ENCODE data around the gene CCDC187. TPM values are rescaled to one million over a fixed set of nuclear protein-coding genes. Genes with fewer than 3 reads are reported as not detected.

CCDC187 gene
- polyA plus RNA-seq, 3 donors, result not detected

GRCh38 chr9:136289651-136290507 is 14.0 kb downstream of the CCDC187 start:
- Mint-ChIP-seq H3K36me3 (no peaks in the 10 kb centered on the region), H3K9me3 (peaks cover 0 to 1% (median 0%) of the 10 kb centered on the region in 7 donors), H3K4me3 (no peak overlapping the region), H3K27ac (no peak overlapping the region), H3K4me1 (no peaks in the 10 kb centered on the region), H3K27me3 (ENCODE audit: low read depth in 3 of 3) (peaks cover 0 to 5% (median 4%) of the 10 kb centered on the region in 3 donors)
- no peak overlapping the region for H3K4me3 ChIP-seq (replicated peaks in 1 of 3; ENCODE audit: low read depth in 2 of 3, low read length in 3 of 3)
- H3K27me3 ChIP-seq (ENCODE audit: control insufficient read depth in 2 of 2, insufficient read depth in 2 of 2, low read length in 2 of 2), result no peaks in the 10 kb centered on the region
- H3K9me3 ChIP-seq (replicated peaks in 1 of 2; ENCODE audit: control insufficient read depth in 1 of 2, insufficient read depth in 1 of 2, low read length in 2 of 2), result peaks cover 0 to 6% of the 10 kb centered on the region in 2 donors
- no peak for TF ChIP-seq CTCF (IDR thresholded peaks at IDR 0.05)
- H2AFZ ChIP-seq (ENCODE audit: insufficient read depth, low read depth, low read length, poor library complexity, severe bottlenecking), result no peak overlapping the region
- no peak for DNase-seq
- H3K27ac ChIP-seq (ENCODE audit: low read depth in 1 of 2, low read length in 2 of 2), result no peak overlapping the region
- no peaks in the 10 kb centered on the region for H3K4me1 ChIP-seq (ENCODE audit: control insufficient read depth in 1 of 2, insufficient read depth in 2 of 2, low read length in 2 of 2)
- no peaks in the 10 kb centered on the region for H4K20me1 ChIP-seq (ENCODE audit: insufficient read depth, low read length)
- intact Hi-C loops (cut with micrococcal nuclease), result loop anchor here in 1 of 2 donors (10.0 kb wide), 1 partner anchor 685 kb away; no protein-coding TSS in a partner anchor
- H3K36me3 ChIP-seq (replicated peaks in 1 of 2; ENCODE audit: control insufficient read depth in 1 of 2, insufficient read depth in 2 of 2, low read length in 2 of 2), result no peaks in the 10 kb centered on the region
- 88% methylated on average over 25 of the region's 30 CpGs for WGBS (ENCODE audit: insufficient coverage)
- no peaks in the 10 kb centered on the region for H3K79me2 ChIP-seq (ENCODE audit: insufficient read depth, low read length)
- no peak overlapping the region for H3K4me2 ChIP-seq (replicated peaks; ENCODE audit: extremely low read depth, low read length, poor library complexity, severe bottlenecking)
- no peak overlapping the region for H3K9ac ChIP-seq (ENCODE audit: insufficient read depth, low read length, poor library complexity, severe bottlenecking)

- Histone ChIP-seq H4K20me1 (ENCODE audit: insufficient read depth, low read length) (no peaks in the 10 kb centered on the region), H3K9me3 (replicated peaks in 1 of 2; ENCODE audit: control insufficient read depth in 1 of 2, insufficient read depth in 1 of 2, low read length in 2 of 2) (no peaks in the 10 kb centered on the region), H3K4me1 (ENCODE audit: control insufficient read depth in 1 of 2, insufficient read depth in 2 of 2, low read length in 2 of 2) (no peaks in the 10 kb centered on the region), H3K36me3 (replicated peaks in 1 of 2; ENCODE audit: control insufficient read depth in 1 of 2, insufficient read depth in 2 of 2, low read length in 2 of 2) (no peaks in the 10 kb centered on the region), H3K27me3 (ENCODE audit: control insufficient read depth in 2 of 2, insufficient read depth in 2 of 2, low read length in 2 of 2) (no peaks in the 10 kb centered on the region), H3K4me2 (replicated peaks; ENCODE audit: extremely low read depth, low read length, poor library complexity, severe bottlenecking) (no peak overlapping the region), H2AFZ (ENCODE audit: insufficient read depth, low read depth, low read length, poor library complexity, severe bottlenecking) (no peak overlapping the region), H3K79me2 (ENCODE audit: insufficient read depth, low read length) (no peaks in the 10 kb centered on the region), H3K27ac (ENCODE audit: low read depth in 1 of 2, low read length in 2 of 2) (no peak overlapping the region), H3K4me3 (replicated peaks in 1 of 3; ENCODE audit: low read depth in 2 of 3, low read length in 3 of 3) (no peak overlapping the region), H3K9ac (ENCODE audit: insufficient read depth, low read length, poor library complexity, severe bottlenecking) (no peak overlapping the region)
- TF ChIP-seq CTCF (IDR thresholded peaks at IDR 0.05), result no peak
- H3K4me1 Mint-ChIP-seq, result no peaks in the 10 kb centered on the region
- H3K27me3 Mint-ChIP-seq (ENCODE audit: low read depth in 3 of 3), result peaks cover 5 to 7% (median 6%) of the 10 kb centered on the region in 3 donors
- no peak overlapping the region for H3K27ac Mint-ChIP-seq
- 94% methylated on average over 16 of the region's 21 CpGs for WGBS (ENCODE audit: insufficient coverage)
- DNase-seq, result no peak
- intact Hi-C loops (cut with micrococcal nuclease), result loop anchor here in 1 of 2 donors (10.0 kb wide), 1 partner anchor 683 kb away; no protein-coding TSS in a partner anchor
- no peak overlapping the region for H3K4me3 Mint-ChIP-seq
- H3K9me3 Mint-ChIP-seq, result peaks cover 0 to 2% (median 0%) of the 10 kb centered on the region in 7 donors
- H3K36me3 Mint-ChIP-seq, result no peaks in the 10 kb centered on the region
These were observed 15.7 kb downstream of the CCDC187 start for GRCh38 chr9:136287960-136288753.
